Endothelial cell of umbilical vein (primary cell): ENCODE measurements around the gene NEK4. TPM values are rescaled to one million over a fixed set of nuclear protein-coding genes. Genes with fewer than 3 reads are reported as not detected.

Experiments
- BruUV-seq: library from RNA; stranded (reverse); fragments of 400-500 nt; replicated peaks from 2 replicates; lab custom pipeline; 2021; lab: Mats Ljungman, UMichigan
- CTCF ChIA-PET: fragments of 300-600, 350-600 bp; sonication (Branson Sonifier 250); formaldehyde crosslinking; loops from one replicate; lab custom pipeline; 2021; ENCODE audit warnings: antibody characterized with exemption, inconsistent platforms; lab: Charles Lee
- POLR2A ChIA-PET: fragments of 300-600, 350-600 bp; sonication (Branson Sonifier 250); formaldehyde crosslinking; loops from one replicate; lab custom pipeline; 2021; ENCODE audit warnings: antibody characterized with exemption, inconsistent platforms; lab: Charles Lee
- DNase-seq: peaks from one replicate; pipeline ENCODE4 v3.0.0-alpha.2; 2011; ENCODE audit warnings: low read depth, low spot score
- FAIRE-seq: peaks from 2 replicates; lab custom pipeline; 2011; peaks lifted over from hg19 to GRCh38; lab: Jason Lieb, UNC
- H2AFZ ChIP-seq: 2 replicates; pipeline ENCODE4 v1.6.0; 2012; ENCODE audit warnings: low read depth, low read length, control low read depth, inconsistent platforms
- H3K27ac ChIP-seq: 2 replicates; pipeline ENCODE4 v1.5.1; 2011; ENCODE audit warnings: low read depth, mild to moderate bottlenecking, control low read depth, low read length, moderate library complexity; ENCODE audit not compliant: insufficient read depth
- H3K27me3 ChIP-seq, 2 experiments: 2 replicates each; pipeline versions ENCODE4 v1.6.0 to v1.6.1; 2011; ENCODE audit warnings: low read length in 2 of 2, mixed read lengths in 1 of 2; ENCODE audit not compliant: control insufficient read depth in 2 of 2, insufficient read depth in 2 of 2
- H3K36me3 ChIP-seq, 2 experiments: 2 replicates in 1 of 2; 3 replicates in 1 of 2; pipeline ENCODE4 v1.5.1; 2011; ENCODE audit warnings: low read length in 2 of 2, mild to moderate bottlenecking in 1 of 2, moderate library complexity in 1 of 2; ENCODE audit not compliant: control insufficient read depth in 2 of 2, insufficient read depth in 2 of 2; ENCODE audit errors: extremely low read depth in 1 of 2
- H3K4me1 ChIP-seq: 3 replicates; pipeline ENCODE4 v1.5.1; 2011; ENCODE audit warnings: mild to moderate bottlenecking, low read length; ENCODE audit not compliant: control insufficient read depth, insufficient read depth; ENCODE audit errors: extremely low read depth
- H3K4me2 ChIP-seq: 2 replicates; pipeline ENCODE4 v1.6.1; 2011; ENCODE audit warnings: low read length, control low read depth, mixed read lengths; ENCODE audit not compliant: insufficient read depth
- H3K4me3 ChIP-seq, 3 experiments: fragments of 200-600 bp in 1 of 3; sonication (generic), shearing (Covaris generic) in 1 of 3; replicated peaks in 1 of 3; 2 replicates each; pipeline ENCODE4 v1.5.1; 2011 to 2016; ENCODE audit warnings: control low read depth in 3 of 3, low read length in 3 of 3, mild to moderate bottlenecking in 2 of 3, inconsistent platforms in 1 of 3, low read depth in 1 of 3, moderate library complexity in 1 of 3; ENCODE audit not compliant: insufficient read depth in 1 of 3
- H3K79me2 ChIP-seq: 2 replicates; pipeline ENCODE4 v1.6.0; 2012; ENCODE audit warnings: low read length, inconsistent platforms; ENCODE audit not compliant: control insufficient read depth, insufficient read depth
- H3K9ac ChIP-seq: replicated peaks from 2 replicates; pipeline ENCODE3; 2011; ENCODE audit warnings: low read length, control low read depth; ENCODE audit not compliant: insufficient read depth; ENCODE audit errors: extremely low read depth
- H3K9me1 ChIP-seq: replicated peaks from 3 replicates; pipeline ENCODE4 v1.6.0; 2011; ENCODE audit warnings: mild to moderate bottlenecking, low read length; ENCODE audit not compliant: control insufficient read depth, insufficient read depth; ENCODE audit errors: extremely low read depth
- H3K9me3 ChIP-seq: replicated peaks from 2 replicates; pipeline ENCODE4 v1.5.1; 2012; ENCODE audit warnings: low read length, inconsistent platforms; ENCODE audit not compliant: control insufficient read depth, insufficient read depth
- H4K20me1 ChIP-seq: replicated peaks from 2 replicates; pipeline ENCODE3; 2011; ENCODE audit warnings: mild to moderate bottlenecking, low read length; ENCODE audit not compliant: control insufficient read depth, insufficient read depth; ENCODE audit errors: extremely low read depth
- EZH2 ChIP-seq: IDR thresholded peaks from 2 replicates; pipeline ENCODE4 v1.6.1; 2012; ENCODE audit warnings: borderline replicate concordance, low read depth, mild to moderate bottlenecking, moderate library complexity, low read length, inconsistent platforms; ENCODE audit not compliant: severe bottlenecking
- FOS ChIP-seq: IDR thresholded peaks from 2 replicates; pipeline ENCODE4 v1.6.1; 2011; ENCODE audit warnings: mild to moderate bottlenecking, low read length, moderate library complexity, borderline replicate concordance; ENCODE audit not compliant: insufficient read depth
- GATA2 ChIP-seq: IDR thresholded peaks from 2 replicates; pipeline ENCODE4 v1.7.0; 2011; ENCODE audit warnings: low read depth, mild to moderate bottlenecking, moderate library complexity, mixed read lengths, low read length; ENCODE audit not compliant: insufficient read length, insufficient read depth
- JUN ChIP-seq: IDR thresholded peaks from 2 replicates; pipeline ENCODE4 v1.6.1; 2011; ENCODE audit warnings: borderline replicate concordance, low read depth; ENCODE audit not compliant: insufficient read length, insufficient read depth
- MYC ChIP-seq: IDR thresholded peaks from one replicate; pipeline ENCODE4 v1.6.1; 2011; ENCODE audit warnings: mild to moderate bottlenecking, low read depth, low read length
- POLR2A ChIP-seq: IDR thresholded peaks from 2 replicates; pipeline ENCODE4 v1.6.1; 2012; ENCODE audit warnings: low read depth, mild to moderate bottlenecking, control low read depth, low read length
- dilution Hi-C: fragments of 300-500 bp; cut with MboI; formaldehyde crosslinking; loops from one replicate; pipeline ENCODE4 v1.15.0; 2019; ENCODE audit warnings: low sequenced_read_pairs; ENCODE audit not compliant: extremely low pct_ligation_motif_present
- intact Hi-C: fragments of 100-400 bp; cut with micrococcal nuclease; formaldehyde crosslinking; loops from one replicate; pipeline ENCODE4 v1.10.0; 2022
- polyA plus RNA-seq, 4 experiments: library from polyadenylated mRNA; depleted of rRNA in 3 of 4; stranded (reverse) in 3 of 4; unstranded in 1 of 4; fragments of >200 nt; gene quantifications; 2 replicates each; pipeline versions ENCODE4 v1.2.1 to v1.2.3, GENCODE V29; 2011 to 2012; ENCODE audit warnings: missing spikeins in 1 of 4
- total RNA-seq: library from RNA; stranded (reverse); gene quantifications from 2 replicates; pipeline ENCODE4 v1.2.3, GENCODE V29; 2021
- TF ChIP-seq, protein P1 (sequence below), 2 donors: IDR thresholded peaks; 1 replicate in 1 of 2; 2 replicates in 1 of 2; pipeline ENCODE4 v1.5.1; 2011; ENCODE audit warnings: low read length in 2 of 2, mild to moderate bottlenecking in 2 of 2, moderate library complexity in 2 of 2, control low read depth in 1 of 2, inconsistent platforms in 1 of 2, low read depth in 1 of 2; ENCODE audit not compliant: insufficient read depth in 1 of 2; ENCODE audit errors: extremely low read depth in 1 of 2
- TF ChIP-seq, protein P2 (sequence below): IDR thresholded peaks from 2 replicates; pipeline ENCODE4 v1.6.1; 2011; ENCODE audit not compliant: insufficient read depth, insufficient read length

Gene NEK4
- total and polyA plus RNA-seq, 2 donors (not counting 3 experiments of a cell fraction or from before 2014, with no cell fraction given) = 4.4 to 20.8 TPM

DNA sequence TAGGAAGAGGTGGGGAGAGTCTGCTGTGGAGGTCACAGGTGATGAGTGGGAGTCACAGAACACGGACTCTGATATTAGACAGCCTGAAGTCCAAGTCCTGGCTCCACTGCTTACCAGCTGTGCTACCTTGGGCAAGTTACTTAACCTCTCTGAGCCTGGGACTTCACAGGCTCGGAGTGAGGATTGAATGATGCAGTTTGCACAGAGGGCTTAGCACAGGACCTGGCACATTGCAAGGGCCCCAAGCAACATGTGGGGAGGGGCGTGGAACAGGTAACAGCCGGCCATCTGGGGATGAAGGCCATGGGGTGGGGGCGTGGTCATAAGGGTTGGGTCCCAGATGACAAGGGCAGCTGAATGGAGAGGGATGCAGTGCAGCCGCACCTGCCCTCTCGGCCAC lies 19.6 kb upstream of the NEK4 start:
- no peak for DNase-seq
- CTCF ChIA-PET = interaction anchor here (1.4 to 1.5 kb wide), 2 partner anchors 8 to 31 kb away, joined by 3 read pairs; no protein-coding TSS in a partner anchor
- no peaks in the 10 kb centered on the region for H3K27me3 ChIP-seq
- BruUV-seq = no TSS peak
- no peaks in the 10 kb centered on the region for H3K9me1 ChIP-seq
- TF ChIP-seq, protein P1, sequence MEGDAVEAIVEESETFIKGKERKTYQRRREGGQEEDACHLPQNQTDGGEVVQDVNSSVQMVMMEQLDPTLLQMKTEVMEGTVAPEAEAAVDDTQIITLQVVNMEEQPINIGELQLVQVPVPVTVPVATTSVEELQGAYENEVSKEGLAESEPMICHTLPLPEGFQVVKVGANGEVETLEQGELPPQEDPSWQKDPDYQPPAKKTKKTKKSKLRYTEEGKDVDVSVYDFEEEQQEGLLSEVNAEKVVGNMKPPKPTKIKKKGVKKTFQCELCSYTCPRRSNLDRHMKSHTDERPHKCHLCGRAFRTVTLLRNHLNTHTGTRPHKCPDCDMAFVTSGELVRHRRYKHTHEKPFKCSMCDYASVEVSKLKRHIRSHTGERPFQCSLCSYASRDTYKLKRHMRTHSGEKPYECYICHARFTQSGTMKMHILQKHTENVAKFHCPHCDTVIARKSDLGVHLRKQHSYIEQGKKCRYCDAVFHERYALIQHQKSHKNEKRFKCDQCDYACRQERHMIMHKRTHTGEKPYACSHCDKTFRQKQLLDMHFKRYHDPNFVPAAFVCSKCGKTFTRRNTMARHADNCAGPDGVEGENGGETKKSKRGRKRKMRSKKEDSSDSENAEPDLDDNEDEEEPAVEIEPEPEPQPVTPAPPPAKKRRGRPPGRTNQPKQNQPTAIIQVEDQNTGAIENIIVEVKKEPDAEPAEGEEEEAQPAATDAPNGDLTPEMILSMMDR (IDR thresholded peaks at IDR 0.05; ENCODE audit: extremely low read depth in 1 of 2, insufficient read depth in 1 of 2, low read depth in 1 of 2, low read length in 2 of 2) = no peak
- no peak for TF ChIP-seq MYC
- no peak for TF ChIP-seq POLR2A
- TF ChIP-seq, protein P2, sequence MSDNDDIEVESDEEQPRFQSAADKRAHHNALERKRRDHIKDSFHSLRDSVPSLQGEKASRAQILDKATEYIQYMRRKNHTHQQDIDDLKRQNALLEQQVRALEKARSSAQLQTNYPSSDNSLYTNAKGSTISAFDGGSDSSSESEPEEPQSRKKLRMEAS = no peak
- no peak for TF ChIP-seq FOS
- no peak for TF ChIP-seq EZH2
- no peak overlapping the region for H3K4me2 ChIP-seq
- FAIRE-seq = no peak
- no peaks in the 10 kb centered on the region for H3K9me3 ChIP-seq
- POLR2A ChIA-PET = no interaction called here
- no peaks in the 10 kb centered on the region for H3K36me3 ChIP-seq
- no peak overlapping the region for H3K9ac ChIP-seq
- no peak overlapping the region for H3K4me3 ChIP-seq
- no peaks in the 10 kb centered on the region for H4K20me1 ChIP-seq
- dilution Hi-C loops = no loop called here
- H3K79me2 ChIP-seq = no peaks in the 10 kb centered on the region
- no peak overlapping the region for H3K27ac ChIP-seq
- no peaks in the 10 kb centered on the region for H3K4me1 ChIP-seq
- intact Hi-C loops = no loop called here
- H2AFZ ChIP-seq = no peak overlapping the region

DNA sequence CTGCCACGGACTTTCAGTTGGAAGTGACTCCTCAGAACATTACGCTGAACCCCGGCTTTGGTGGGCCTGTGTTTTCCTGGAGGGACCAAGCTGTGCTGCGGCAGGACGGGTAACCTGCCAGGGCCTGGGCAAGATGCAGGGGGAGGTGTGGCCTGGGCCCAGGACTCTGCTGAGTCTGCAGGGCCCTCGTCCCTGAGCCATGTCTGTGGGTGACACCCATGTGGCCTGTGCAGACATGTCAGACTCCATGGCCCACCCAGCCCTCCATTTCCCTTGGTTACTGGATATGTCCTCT lies 19.0 kb upstream of the NEK4 start:
- H2AFZ ChIP-seq = no peak overlapping the region
- CTCF ChIA-PET = interaction anchor here (1.4 to 1.5 kb wide), 2 partner anchors 9 to 31 kb away, joined by 3 read pairs; no protein-coding TSS in a partner anchor

More for the DNA sequence above, 19.0 kb upstream of the NEK4 start:
- no peaks in the 10 kb centered on the region for H4K20me1 ChIP-seq
- no TSS peak for BruUV-seq
- no peak overlapping the region for H3K4me2 ChIP-seq
- DNase-seq (no peak), FAIRE-seq (no peak)
- H3K27ac ChIP-seq = no peak overlapping the region
- TF ChIP-seq JUN (no peak), GATA2 (no peak)
- TF ChIP-seq, protein P2 = no peak
- TF ChIP-seq, protein P1 (IDR thresholded peaks at IDR 0.05; ENCODE audit: extremely low read depth in 1 of 2, insufficient read depth in 1 of 2, low read depth in 1 of 2, low read length in 2 of 2) = no peak
- POLR2A ChIA-PET = no interaction called here
- no peak overlapping the region for H3K4me3 ChIP-seq
- H3K4me1 ChIP-seq = no peaks in the 10 kb centered on the region
- H3K79me2 ChIP-seq = no peaks in the 10 kb centered on the region
- dilution Hi-C loops (no loop called here), intact Hi-C loops (no loop called here)
- no peaks in the 10 kb centered on the region for H3K36me3 ChIP-seq
- H3K9ac ChIP-seq = no peak overlapping the region
- no peaks in the 10 kb centered on the region for H3K9me3 ChIP-seq
- H3K27me3 ChIP-seq = no peaks in the 10 kb centered on the region
- no peaks in the 10 kb centered on the region for H3K9me1 ChIP-seq
